Kidney (tissue), 14 donors: ENCODE results near the gene CCNJ. TPM values are rescaled to one million over a fixed set of nuclear protein-coding genes. Genes with fewer than 3 reads are reported as not detected.

ENCODE experiments used
- DNase-seq, 5 donors: peaks; one replicate each; pipeline ENCODE4 v3.0.0-alpha.2; 2013 to 2020
- FAIRE-seq: peaks from 2 replicates; lab custom pipeline; 2012; peaks lifted over from hg19 to GRCh38; lab: Jason Lieb, UNC
- H3K27ac ChIP-seq, 2 donors: one replicate each; pipeline ENCODE4 v1.7.0; 2013; ENCODE audit warnings: low read depth in 2 of 2, low read length in 2 of 2, inconsistent platforms in 1 of 2
- H3K27me3 ChIP-seq: one replicate; pipeline ENCODE4 v1.7.1; 2013; ENCODE audit warnings: low read length, inconsistent platforms; ENCODE audit not compliant: control insufficient read depth, insufficient read depth
- H3K36me3 ChIP-seq, 3 donors: one replicate each; pipeline versions ENCODE4 v1.7.0 to v1.7.1; 2013; ENCODE audit warnings: low read length in 3 of 3, control low read depth in 1 of 3, inconsistent platforms in 1 of 3; ENCODE audit not compliant: insufficient read depth in 3 of 3, control insufficient read depth in 2 of 3
- H3K4me1 ChIP-seq, 3 donors: one replicate each; pipeline versions ENCODE4 v1.7.0 to v1.7.1; 2013; ENCODE audit warnings: low read length in 3 of 3, inconsistent platforms in 1 of 3, low read depth in 1 of 3; ENCODE audit not compliant: control insufficient read depth in 2 of 3, insufficient read depth in 2 of 3
- H3K4me3 ChIP-seq, 3 donors: one replicate each; pipeline versions ENCODE4 v1.7.0 to v1.8.1; 2013; ENCODE audit warnings: low read length in 3 of 3, control low read depth in 1 of 3, inconsistent platforms in 1 of 3
- H3K9ac ChIP-seq, 3 donors: one replicate each; pipeline versions ENCODE4 v1.7.0 to v1.7.1; 2013; ENCODE audit warnings: low read length in 3 of 3, control low read depth in 1 of 3, inconsistent platforms in 1 of 3
- H3K9me3 ChIP-seq, 3 donors: one replicate each; pipeline versions ENCODE4 v1.7.0 to v1.7.1; 2013; ENCODE audit warnings: low read length in 3 of 3, control low read depth in 1 of 3, inconsistent platforms in 1 of 3; ENCODE audit not compliant: control insufficient read depth in 2 of 3, insufficient read depth in 1 of 3
- CTCF ChIP-seq: IDR thresholded peaks from 3 replicates; pipeline ENCODE4 v1.5.1; 2012; ENCODE audit warnings: mild to moderate bottlenecking, moderate library complexity, borderline replicate concordance; ENCODE audit not compliant: insufficient read depth; ENCODE audit errors: extremely low read depth
- intact Hi-C: fragments of 100-400 bp; cut with DNase I; formaldehyde crosslinking; loops from one replicate; pipeline ENCODE4 v1.11.1; 2022
- polyA plus RNA-seq: library from polyadenylated mRNA; stranded (reverse); fragments of 350-450 nt; fragmentation: Illumina TruSeq; extraction: RNeasy Lipid Tissue Mini Kit (QIAGEN cat#74804); gene quantifications from one replicate; pipeline ENCODE4 v1.2.3, GENCODE V29; 2014; ENCODE audit warnings: low read depth, low replicate concordance; ENCODE audit not compliant: insufficient read depth
- total RNA-seq: library from RNA; stranded (reverse); fragmentation: NEBNext Ultra II Directional; extraction: Animal tissue kit (Norgen Biotek cat#: 25700); gene quantifications from one replicate; pipeline ENCODE4 v1.2.1, GENCODE V29; 2021
- donor health status: control.
- donor health status: control.
- donor health status: control.
- donor health status: control.
- donor health status: control.
- donor health status: DM: yes; HTN: yes; CAD: no.
- donor health status: Normal renal cell carcinoma (clear cell type).

CCNJ gene
- total and polyA plus RNA-seq, 2 donors from 2014 or later, result 1.8 to 6.2 TPM

GRCh38 chr10:96043893-96044715 is 721 bp downstream of the CCNJ start:
- no peaks in the 10 kb centered on the region for H3K9me3 ChIP-seq
- no peaks in the 10 kb centered on the region for H3K36me3 ChIP-seq
- FAIRE-seq, result no peak
- H3K4me1 ChIP-seq, result peaks cover 0 to 8% (median 5%) of the 10 kb centered on the region in 3 donors
- peak overlapping the region; percentile 75 to 79 for H3K27ac ChIP-seq
- peak overlapping the region; percentile 63 to 89 (median 68) for H3K9ac ChIP-seq
- no peak for TF ChIP-seq CTCF
- H3K4me3 ChIP-seq, result peak overlapping the region; percentile 66 to 80 (median 76)
- intact Hi-C loops, result no loop called here
- DNase-seq, result peak; percentile 75 to 89 (median 83)
- H3K27me3 ChIP-seq, result no peaks in the 10 kb centered on the region

- Histone ChIP-seq H3K27ac (peak overlapping the region in 1 of 2 donors; percentile 75), H3K4me3 (peak overlapping the region; percentile 66 to 80 (median 76)), H3K9me3 (no peaks in the 10 kb centered on the region), H3K27me3 (no peaks in the 10 kb centered on the region), H3K4me1 (peaks cover 0 to 8% (median 5%) of the 10 kb centered on the region in 3 donors), H3K9ac (peak overlapping the region; percentile 63 to 89 (median 68)), H3K36me3 (no peaks in the 10 kb centered on the region)
- no peak for TF ChIP-seq CTCF
- FAIRE-seq (no peak), DNase-seq (peak in 2 of 5 donors; percentile 43 to 55)
- intact Hi-C loops, result no loop called here
Observed at GRCh38 chr10:96044736-96045135, 1.4 kb downstream of the CCNJ start.

- H3K4me3 ChIP-seq, result no peak overlapping the region
- H3K27ac ChIP-seq, result no peak overlapping the region
- peaks cover 0 to 8% (median 5%) of the 10 kb centered on the region in 3 donors for H3K4me1 ChIP-seq
- no peaks in the 10 kb centered on the region for H3K9me3 ChIP-seq
- H3K27me3 ChIP-seq, result no peaks in the 10 kb centered on the region
- no peak for TF ChIP-seq CTCF
- intact Hi-C loops, result no loop called here
- no peak for FAIRE-seq
- DNase-seq, result no peak
- H3K9ac ChIP-seq, result no peak overlapping the region
- H3K36me3 ChIP-seq, result no peaks in the 10 kb centered on the region
Observed at GRCh38 chr10:96046546-96046945, 3.2 kb downstream of the CCNJ start.
